ENCODE results near the gene KCNMA1.
A peak's percentile ranks its signal among the peaks of the same experiment; 100 is the strongest.

KCNMA1 gene

GRCh38 chr10:77139252-77140160 is 498.1 kb downstream of the KCNMA1 start:
- peak; percentile 31 for DNase-seq

GRCh38 chr10:77138541-77138940 is 499.1 kb downstream of the KCNMA1 start:
- peak; percentile 22 for DNase-seq

- no peak for DNase-seq
Measured at GRCh38 chr10:77135555-77135954, 502.1 kb downstream of the KCNMA1 start.

GRCh38 chr10:77131214-77131613 is 506.4 kb downstream of the KCNMA1 start:
- no peak for DNase-seq

- DNase-seq: no peak
Measured at GRCh38 chr10:77127243-77127642, 510.4 kb downstream of the KCNMA1 start.

GRCh38 chr10:77125231-77125630 is 512.4 kb downstream of the KCNMA1 start:
- no peak for DNase-seq

GRCh38 chr10:77123330-77123729 is 514.3 kb downstream of the KCNMA1 start:
- no peak for DNase-seq

GRCh38 chr10:77121829-77122228 is 515.8 kb downstream of the KCNMA1 start:
- no peak for DNase-seq

GRCh38 chr10:77120666-77121376 is 516.8 kb downstream of the KCNMA1 start:
- no peak for DNase-seq

GRCh38 chr10:77120012-77120411 is 517.6 kb downstream of the KCNMA1 start:
- no peak for DNase-seq

- DNase-seq: no peak
Measured at GRCh38 chr10:77118603-77119282, 518.9 kb downstream of the KCNMA1 start.

- DNase-seq: no peak
Measured at GRCh38 chr10:77117501-77117900, 520.1 kb downstream of the KCNMA1 start.

GRCh38 chr10:77116904-77117303 is 520.7 kb downstream of the KCNMA1 start:
- DNase-seq: no peak

- DNase-seq: no peak
Measured at GRCh38 chr10:77114181-77114821, 523.3 kb downstream of the KCNMA1 start.

- peak; percentile 81 for DNase-seq
Measured at GRCh38 chr10:77111611-77112550, 525.7 kb downstream of the KCNMA1 start.

- DNase-seq: no peak
Measured at GRCh38 chr10:77110757-77111156, 526.9 kb downstream of the KCNMA1 start.

- no peak for DNase-seq
Measured at GRCh38 chr10:77109351-77109994, 528.1 kb downstream of the KCNMA1 start.

GRCh38 chr10:77106676-77107075 is 530.9 kb downstream of the KCNMA1 start:
- DNase-seq: no peak

GRCh38 chr10:77105761-77106221 is 531.8 kb downstream of the KCNMA1 start:
- peak; percentile 68 for DNase-seq

- DNase-seq: peak; percentile 89
Measured at GRCh38 chr10:77104459-77104980, 533.1 kb downstream of the KCNMA1 start.

- no peak for DNase-seq
Measured at GRCh38 chr10:77103213-77103612, 534.4 kb downstream of the KCNMA1 start.
